Measurements from ENCODE around the gene CDH23.

- no peak for TF ChIP-seq EZH2 (IDR thresholded peaks at IDR 0.05; ENCODE audit: borderline replicate concordance, insufficient read depth, low read depth, low read length, poor library complexity, severe bottlenecking)
- TF ChIP-seq, protein P1, sequence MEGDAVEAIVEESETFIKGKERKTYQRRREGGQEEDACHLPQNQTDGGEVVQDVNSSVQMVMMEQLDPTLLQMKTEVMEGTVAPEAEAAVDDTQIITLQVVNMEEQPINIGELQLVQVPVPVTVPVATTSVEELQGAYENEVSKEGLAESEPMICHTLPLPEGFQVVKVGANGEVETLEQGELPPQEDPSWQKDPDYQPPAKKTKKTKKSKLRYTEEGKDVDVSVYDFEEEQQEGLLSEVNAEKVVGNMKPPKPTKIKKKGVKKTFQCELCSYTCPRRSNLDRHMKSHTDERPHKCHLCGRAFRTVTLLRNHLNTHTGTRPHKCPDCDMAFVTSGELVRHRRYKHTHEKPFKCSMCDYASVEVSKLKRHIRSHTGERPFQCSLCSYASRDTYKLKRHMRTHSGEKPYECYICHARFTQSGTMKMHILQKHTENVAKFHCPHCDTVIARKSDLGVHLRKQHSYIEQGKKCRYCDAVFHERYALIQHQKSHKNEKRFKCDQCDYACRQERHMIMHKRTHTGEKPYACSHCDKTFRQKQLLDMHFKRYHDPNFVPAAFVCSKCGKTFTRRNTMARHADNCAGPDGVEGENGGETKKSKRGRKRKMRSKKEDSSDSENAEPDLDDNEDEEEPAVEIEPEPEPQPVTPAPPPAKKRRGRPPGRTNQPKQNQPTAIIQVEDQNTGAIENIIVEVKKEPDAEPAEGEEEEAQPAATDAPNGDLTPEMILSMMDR (IDR thresholded peaks at IDR 0.05), result no peak
These were observed 232.4 kb downstream of the CDH23 start for GRCh38 chr10:71629131-71629530.
